NCI-H510A (cell line): ENCODE data around the gene NRN1L.
A peak's percentile ranks its signal among the peaks of the same experiment; 100 is the strongest.
"Not testable (repeated sequence)": the region's sequence is repeated elsewhere in the genome, so short reads cannot be mapped to it uniquely, and the experiment has no call there.

ENCODE experiments used
- DNase-seq: peaks from one replicate; lab custom pipeline; 2025; lab: John Stamatoyannopoulos, UW

Gene NRN1L

DNA sequence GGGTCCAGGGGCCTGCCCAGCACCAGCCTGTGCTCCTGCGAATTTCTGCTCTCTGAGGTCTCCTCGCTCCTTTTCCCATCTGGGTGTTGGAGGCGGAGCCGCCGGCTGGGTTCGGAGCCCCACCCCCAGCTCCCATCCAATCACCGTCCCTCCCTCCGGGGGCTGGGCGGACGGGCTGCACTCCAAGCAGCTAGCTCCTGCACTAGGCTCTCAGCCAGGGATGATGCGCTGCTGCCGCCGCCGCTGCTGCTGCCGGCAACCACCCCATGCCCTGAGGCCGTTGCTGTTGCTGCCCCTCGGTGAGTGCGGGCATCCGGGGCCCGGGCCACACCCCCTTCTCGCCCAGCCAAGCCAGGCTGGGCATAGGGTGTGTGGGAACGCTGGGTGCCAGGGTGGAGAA lies at the start of gene NRN1L:
NRN1L (plus strand) TSS at position 202 of the 400 bp plus-strand sequence; CDS start at position 221, 19 bp downstream.
- peak; percentile 63 for DNase-seq

DNA sequence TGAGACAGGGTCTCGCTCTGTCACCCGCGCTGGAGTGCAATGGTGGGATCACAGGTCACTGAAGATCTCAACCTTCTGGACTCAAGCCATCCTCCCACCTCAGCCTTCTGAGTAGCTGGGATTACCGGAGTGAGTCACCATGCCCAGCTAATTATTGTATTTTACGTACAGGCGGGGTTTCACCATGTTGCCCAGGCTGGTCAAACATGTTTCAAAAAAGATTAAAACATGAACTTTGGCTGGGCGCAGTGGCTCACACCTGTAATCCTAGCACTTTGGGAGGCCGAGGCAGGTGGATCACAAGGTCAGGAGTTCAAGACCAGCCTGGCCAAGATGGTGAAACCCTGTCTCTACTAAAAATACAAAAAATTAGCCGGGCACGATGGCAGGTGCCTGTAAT lies 47.5 kb upstream of the NRN1L start:
- not testable (repeated sequence) for DNase-seq

DNA sequence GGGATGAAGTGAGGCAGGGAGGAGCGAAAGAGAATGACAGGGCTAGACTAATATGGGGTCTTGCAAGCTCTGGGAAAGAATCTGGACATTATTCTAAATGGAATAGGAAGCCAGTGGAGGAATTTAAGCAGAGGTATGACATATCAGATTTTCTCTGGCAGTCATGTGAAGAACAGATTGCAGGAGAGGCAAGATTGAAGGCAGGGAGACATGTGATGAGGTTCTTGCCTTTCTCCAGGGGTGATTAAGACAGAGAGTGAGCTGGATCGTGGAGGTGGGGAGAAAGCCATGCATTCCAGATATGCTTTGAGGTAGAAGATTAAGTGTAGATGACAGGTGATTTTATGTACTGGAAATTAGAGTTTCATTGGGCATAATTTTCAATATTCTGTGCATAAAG lies 46.9 kb upstream of the NRN1L start:
- DNase-seq = no peak

DNA sequence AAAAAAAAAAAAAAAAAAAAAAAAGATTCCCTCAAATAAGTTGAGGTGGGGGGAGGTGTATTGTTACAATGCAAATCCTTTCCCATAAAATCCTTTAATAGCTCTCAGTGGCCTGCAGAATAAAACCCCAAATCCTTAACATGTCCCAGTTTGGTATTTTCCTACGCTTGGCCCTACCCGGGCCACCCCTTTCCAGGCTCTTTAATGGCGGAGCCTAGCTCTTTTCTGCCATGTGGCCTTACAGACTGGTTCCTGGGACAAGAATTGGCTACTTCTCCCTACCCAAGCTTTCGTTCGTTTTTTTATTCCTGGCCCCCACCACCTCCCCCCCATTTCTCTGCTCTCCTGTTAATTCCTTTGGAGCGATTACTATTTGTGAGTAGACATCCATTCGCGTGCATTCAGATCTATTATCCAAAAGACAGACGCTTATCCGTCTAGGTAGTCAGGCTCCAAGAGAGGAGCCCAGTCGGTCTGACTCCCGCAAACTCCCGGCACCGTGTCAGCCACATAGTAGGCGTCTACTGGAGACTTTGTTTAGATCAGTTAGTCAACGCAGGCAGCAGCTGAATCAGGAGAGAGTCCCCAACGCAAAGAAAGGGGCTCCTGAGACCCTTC lies 43.4 kb upstream of the NRN1L start:
- no peak for DNase-seq

DNA sequence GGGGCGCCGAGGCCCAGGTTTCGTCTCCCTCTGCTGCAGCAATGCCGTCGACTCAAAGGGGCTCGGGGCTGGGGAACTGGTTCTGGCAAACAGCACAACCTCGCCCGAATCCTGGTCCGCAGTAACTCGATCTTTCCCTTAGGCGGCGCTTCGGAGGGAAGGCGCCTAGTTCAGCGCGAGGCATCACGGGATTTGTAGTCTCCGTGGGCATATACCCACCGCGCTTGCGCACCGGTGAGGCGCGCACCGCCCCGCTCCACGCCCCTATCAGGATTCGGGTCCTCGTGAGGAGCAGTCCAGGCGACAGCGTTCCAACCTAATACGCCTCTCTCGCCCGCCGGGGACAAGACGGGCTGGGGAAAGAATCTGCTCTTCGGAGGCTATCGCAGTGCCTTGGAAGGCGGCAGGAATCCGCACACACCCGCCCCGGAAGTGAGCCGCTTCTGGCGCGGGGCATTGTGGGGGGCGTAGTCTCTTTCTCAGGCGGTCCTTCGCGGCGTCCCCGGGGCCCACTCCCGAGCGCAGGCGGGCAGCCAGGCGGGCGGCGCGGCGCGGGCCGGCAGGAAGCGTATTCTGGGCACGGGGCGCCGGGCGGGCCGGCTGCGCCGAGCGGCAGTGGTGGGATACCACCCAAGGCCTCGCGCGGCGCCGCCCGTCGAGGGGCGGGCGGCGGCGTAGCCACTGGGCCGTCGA lies 42.7 kb upstream of the NRN1L start, which contains the start of gene THAP11:
THAP11 (plus strand) TSS at position 505 of the 693 bp plus-strand sequence. CDS start 235 bp downstream, outside the sequence.
- DNase-seq = peak; percentile 87

DNA sequence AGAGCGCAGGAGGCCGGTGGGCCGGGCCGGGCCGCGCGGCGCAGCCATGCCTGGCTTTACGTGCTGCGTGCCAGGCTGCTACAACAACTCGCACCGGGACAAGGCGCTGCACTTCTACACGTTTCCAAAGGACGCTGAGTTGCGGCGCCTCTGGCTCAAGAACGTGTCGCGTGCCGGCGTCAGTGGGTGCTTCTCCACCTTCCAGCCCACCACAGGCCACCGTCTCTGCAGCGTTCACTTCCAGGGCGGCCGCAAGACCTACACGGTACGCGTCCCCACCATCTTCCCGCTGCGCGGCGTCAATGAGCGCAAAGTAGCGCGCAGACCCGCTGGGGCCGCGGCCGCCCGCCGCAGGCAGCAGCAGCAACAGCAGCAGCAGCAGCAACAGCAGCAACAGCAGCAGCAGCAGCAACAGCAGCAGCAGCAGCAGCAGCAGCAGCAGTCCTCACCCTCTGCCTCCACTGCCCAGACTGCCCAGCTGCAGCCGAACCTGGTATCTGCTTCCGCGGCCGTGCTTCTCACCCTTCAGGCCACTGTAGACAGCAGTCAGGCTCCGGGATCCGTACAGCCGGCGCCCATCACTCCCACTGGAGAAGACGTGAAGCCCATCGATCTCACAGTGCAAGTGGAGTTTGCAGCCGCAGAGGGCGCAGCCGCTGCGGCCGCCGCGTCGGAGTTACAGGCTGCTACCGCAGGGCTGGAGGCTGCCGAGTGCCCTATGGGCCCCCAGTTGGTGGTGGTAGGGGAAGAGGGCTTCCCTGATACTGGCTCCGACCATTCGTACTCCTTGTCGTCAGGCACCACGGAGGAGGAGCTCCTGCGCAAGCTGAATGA lies 42.0 kb upstream of the NRN1L start:
- peak; percentile 41 for DNase-seq

DNA sequence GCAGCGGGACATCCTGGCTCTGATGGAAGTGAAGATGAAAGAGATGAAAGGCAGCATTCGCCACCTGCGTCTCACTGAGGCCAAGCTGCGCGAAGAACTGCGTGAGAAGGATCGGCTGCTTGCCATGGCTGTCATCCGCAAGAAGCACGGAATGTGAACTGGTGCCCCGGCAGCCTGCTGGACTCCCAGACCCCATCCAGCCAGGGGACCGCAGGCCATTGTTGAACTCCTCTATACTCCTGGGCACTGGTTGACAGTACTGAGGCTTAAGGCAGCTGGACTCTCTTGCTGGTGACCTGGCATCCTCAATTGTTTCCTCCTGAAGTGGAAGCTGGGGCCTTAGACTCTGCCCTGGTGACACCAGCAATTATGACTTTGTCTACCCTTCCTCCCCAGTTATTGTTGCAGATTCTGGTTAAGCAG lies 41.3 kb upstream of the NRN1L start:
- DNase-seq = no peak

DNA sequence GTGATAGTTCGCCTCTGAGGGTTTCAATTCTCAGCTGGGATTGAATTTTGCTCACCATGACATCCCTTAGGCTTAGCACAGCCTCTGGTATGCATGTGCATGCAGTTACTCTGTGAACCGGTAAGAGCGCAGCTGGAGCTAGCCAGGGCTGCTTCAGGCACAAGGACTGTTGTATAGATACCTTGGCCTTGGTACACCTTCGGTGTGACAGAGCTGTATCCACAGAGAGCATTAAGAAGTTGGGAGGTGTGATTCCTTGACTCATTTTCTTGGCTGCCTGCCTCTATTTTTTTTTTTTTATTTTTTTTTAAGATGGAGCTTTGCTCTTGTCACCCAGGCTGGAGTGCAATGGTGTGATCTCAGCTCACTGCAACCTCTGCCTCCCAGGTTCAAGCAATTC lies 40.2 kb upstream of the NRN1L start:
- DNase-seq = no peak

DNA sequence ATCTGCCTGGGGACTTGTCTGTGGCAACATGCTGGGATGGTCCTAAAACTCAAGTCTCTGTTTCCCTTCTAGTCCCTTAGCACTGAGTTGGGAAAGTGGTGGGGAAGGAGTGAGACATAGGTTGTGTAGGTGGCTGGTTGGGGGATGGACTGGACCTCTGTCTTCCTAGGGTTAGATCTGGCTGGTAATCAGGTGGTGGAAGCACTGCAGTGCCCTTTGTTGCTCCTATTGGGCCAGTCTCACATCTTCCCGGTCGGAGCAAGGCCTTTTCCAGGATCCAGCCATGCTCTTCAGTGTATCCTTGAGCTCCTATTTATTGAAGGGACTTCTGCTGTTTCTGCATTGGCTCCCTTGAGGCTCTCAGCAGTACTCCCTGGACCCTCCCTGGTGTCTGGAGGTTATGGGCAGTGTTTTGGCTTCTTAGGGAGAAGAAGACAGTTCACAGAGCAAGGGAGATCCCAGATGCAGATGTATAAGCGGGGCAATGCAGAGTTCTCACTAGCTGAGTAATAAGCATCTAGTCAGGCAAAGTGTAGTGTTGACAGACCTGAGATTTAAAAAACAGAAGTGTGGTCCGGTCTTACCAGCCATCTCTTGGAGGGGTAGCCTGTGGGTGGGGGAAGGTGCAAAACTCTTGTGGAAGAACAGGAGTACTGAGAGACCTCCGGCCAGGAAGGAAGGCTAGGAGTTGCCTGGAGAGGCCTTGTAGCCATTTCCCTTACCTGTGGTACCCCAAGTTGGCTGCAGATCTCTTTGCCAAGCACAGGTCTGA lies 39.2 kb upstream of the NRN1L start:
- no peak for DNase-seq

DNA sequence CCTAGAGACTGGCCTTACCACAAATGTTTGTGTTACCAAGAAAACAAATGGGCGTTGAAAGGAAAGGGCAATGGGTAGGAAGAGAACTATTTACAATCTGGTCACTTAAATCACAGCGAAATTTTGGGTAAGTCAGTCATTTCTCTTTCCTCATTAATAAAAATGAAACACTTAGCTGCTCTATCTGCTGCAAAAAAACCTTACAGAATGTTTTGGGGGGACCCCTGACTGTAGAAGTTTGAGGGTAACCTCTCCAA lies 38.7 kb upstream of the NRN1L start:
- DNase-seq = no peak

DNA sequence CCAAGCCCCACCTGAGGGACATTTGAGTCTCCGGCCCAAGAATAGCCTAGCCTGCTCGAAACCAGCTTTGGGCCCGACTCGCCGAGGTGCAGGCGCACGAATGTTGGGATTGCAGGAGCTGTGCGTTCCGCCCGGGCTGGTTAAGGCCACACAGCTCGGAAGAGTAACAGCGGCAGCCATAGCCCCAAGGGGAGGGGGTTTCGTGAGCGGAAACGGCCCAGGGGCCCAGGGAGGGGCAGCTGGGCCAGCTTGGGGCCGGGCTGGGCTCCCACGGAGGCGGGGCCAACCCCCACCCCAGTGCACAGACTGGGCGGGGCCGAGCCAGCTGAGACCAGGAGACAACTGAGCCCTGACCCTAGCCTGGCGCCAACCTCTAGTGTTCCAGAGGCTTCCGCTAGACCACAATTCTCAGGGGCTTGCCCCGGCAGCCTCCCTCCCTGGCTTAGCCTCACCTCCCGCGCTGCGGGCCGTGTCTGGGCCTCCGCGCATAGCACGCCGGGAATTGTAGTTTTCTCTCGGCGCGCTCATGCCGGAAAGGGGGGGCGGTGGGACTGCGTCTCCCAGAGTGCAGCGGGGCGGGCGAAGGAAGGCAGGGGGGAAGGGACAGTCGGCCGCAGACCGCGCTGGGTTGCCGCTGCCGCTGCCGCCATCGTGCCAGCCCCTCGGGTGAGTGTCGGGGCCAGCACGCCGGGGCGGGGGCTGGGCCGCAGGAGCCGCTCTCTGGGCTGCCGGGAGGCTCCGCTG lies 38.2 kb upstream of the NRN1L start, which contains the start of gene NUTF2:
NUTF2 (plus strand) TSS at position 614 of the 744 bp plus-strand sequence. CDS start 18,198 bp downstream, outside the sequence.
- peak; percentile 87 for DNase-seq

DNA sequence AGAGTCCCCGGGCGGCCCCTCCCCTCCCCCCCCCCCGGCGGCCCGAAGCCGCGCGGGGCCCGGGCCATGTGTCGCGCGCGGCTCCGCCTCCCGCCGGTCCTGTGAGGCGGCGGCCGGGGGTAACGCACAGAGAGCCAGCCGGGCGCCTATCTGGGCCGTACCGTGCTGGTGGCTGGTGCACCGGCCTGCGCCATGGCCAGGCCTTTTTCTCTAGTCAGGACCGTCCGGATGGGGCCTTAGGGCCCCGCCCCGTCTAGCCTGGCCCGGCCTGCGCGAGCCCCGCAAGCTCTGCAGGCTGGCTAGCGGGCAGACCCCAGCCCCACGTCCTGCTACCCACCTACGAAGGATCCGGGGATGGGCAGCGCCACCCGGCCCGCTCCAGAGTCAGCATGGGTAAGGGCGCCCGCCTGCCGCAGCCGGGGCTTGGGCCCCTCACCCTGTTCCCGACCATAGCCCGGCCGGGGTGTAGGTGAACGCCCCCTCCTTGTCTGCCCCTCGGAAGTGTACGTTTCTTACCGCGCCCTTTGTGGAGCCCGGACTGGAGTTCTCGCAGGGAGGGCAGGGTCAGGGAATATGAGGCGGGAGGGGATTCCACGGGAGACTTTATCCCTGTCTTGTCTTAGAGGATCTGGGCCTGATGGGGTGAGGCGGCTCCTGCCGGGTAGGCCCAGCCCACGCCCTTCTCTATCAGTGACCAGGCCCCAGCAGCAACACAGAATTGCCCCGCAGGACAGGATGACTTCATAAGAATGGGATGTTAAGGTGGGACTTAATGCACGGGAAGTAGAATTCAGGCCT lies 37.4 kb upstream of the NRN1L start, which contains the start of gene CENPT:
CENPT (minus strand) TSS at position 630 of the 798 bp plus-strand sequence. CDS start 13,834 bp downstream, outside the sequence.
- no peak for DNase-seq

DNA sequence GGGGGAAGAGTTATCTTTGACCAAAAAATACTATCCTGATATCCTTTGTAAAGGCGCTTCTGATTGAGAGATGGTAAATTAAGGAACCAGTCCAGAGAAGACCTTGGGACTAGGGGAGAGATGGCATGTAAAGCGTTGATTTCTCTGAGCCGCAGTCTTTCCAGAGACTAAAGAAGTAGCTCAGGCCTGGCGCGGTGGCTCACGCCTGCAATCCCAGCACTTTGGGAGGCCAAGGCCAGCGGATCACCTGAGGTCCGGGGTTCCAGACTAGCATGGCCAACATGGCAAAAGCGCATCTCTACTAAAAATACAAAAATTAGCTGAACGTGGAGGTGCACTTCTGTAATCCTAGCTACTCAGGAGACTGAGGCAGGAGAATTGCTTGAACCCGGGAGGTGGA lies 36.6 kb upstream of the NRN1L start:
- no peak for DNase-seq

DNA sequence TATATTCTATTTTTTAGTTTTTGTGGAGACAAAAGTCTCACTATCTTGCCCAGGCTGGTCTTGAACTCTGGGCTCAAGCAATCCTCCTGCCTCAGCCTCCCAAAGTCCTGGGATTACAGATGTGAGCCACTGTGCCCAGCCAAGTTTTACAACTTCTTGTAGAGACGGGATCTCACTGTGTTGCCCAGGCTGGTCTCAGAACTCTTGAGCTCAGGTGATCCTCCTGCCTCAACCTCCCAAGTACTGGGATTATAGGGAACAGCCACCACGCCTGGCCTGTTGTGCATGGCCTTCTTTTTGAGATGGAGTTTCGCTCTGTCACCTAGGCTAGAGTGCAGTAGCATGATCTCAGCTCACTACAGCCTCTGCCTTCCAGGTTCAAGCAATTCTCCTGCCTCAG lies 31.0 kb upstream of the NRN1L start:
- DNase-seq = no peak

DNA sequence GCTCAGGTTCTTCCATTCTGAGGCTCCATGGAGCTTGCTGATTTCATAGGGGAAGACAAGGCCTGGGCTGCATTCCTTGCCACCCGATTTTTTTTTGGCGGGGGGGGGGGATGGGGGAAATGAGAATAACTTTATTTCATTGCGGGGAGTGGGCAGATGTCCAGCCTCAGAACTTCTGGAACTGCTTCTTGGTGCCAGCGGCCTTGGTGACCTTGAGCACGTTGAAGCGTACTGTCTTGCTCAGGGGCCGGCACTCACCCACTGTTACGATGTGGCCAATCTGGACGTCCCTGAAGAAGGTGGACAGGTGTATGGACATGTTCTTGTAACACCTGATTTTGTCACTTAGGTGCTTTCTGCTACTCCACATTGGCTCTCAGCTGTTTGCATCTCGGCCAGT lies 28.9 kb upstream of the NRN1L start:
- no peak for DNase-seq

DNA sequence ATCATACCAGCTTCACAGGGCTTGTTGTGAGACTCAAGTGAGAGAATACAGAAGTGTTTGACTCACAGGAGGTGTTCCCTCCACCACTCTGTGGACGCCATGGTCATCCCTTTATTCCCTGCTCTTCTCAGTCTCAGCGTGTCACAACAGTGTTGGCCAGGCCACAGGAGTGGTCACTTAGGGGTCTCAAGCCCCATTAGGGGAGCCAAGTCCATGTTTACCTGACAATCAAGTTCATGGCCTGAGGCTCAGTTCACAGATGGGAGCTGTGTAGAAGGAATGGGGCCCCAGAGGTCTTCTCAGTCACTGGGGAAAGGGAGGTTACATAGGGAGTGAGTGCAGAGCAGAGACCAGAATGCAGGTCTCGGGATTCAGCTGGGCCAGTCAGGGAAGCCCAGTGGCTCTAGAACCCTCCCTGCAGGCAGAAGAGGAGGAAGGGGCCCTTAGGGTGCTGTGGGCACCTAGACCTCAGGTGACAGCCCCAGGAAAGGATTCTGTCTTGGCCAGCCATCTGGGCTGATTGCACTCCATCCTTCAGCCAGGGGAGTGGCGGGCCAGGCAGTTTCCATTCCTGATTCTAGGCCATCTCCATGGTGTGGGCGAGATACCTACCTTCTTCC lies 27.6 kb upstream of the NRN1L start:
- no peak for DNase-seq

DNA sequence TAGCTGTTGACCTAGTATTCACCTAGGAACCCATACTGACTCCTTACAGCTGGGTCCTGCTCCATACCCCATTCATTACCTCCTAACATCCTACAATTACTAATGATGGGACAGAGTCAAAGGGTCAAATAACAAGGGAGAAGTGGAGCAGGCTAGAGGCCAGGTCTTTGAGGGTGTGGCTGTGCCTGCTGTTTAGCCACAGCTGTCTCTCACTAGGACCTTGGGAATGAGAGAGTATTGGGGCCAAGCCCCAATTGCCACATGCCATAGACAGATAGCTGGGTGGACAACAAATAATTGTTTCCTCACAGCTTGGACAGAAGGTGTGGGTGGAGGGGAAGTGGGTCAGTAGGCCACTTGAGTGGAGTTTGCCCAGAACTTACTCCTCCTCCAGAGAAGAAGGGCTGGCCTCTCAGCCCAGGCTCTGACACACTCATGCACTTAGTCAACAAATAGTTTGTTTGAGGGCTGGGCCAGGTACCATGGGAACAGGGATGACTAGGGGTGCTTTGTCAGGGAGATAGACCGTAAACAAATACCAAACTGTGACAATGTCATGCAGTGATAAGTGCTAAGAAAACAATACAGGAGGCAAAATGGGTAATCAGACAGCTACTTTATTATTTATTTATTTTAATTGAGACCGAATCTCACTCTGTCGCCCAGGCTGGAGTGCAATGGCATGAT lies 27.0 kb upstream of the NRN1L start:
- peak; percentile 67 for DNase-seq

DNA sequence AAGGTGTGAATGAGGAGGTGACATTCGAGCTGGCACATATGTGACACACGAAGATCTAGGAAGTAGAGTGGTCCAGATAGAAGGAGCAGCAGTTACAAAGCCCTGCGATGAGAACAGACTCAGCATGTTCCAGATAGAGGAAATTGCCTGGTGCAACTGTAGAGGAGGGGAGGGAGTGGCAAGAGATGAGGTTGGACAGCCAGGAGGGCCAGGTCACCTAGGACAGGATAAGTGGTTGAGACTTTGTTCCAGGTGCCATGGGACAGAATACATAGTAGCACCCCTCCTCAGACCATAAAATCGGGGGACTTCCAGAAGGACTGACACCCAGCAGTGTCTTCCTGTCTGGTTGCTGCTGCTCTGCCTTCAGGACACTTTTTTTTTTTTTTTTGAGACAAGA lies 26.2 kb upstream of the NRN1L start:
- DNase-seq = no peak
